Naive B cell (primary cell): Measurements from ENCODE around the gene CCDC57. TPM values are rescaled to one million over a fixed set of nuclear protein-coding genes. Genes with fewer than 3 reads are reported as not detected.

ENCODE experiments used
- ATAC-seq, 2 donors: fragments of 150-1000 bp; cut with Tn5 transposase; 2 replicates each; pipeline ENCODE4 v1.10.0; 2021; ENCODE audit warnings: low read depth in 2 of 2, mild to moderate bottlenecking in 2 of 2, moderate library complexity in 2 of 2
- DNase-seq: peaks from one replicate; pipeline ENCODE4 v3.0.0; 2022
- H3K27ac Mint-ChIP-seq, 6 donors: one replicate each; pipeline ENCODE4 v1.8.0; 2020 to 2022; ENCODE audit warnings: mild to moderate bottlenecking in 6 of 6, mixed read lengths in 6 of 6, moderate library complexity in 5 of 6, inconsistent platforms in 2 of 6
- H3K27me3 Mint-ChIP-seq, 3 donors: one replicate each; pipeline ENCODE4 v1.8.0; 2021 to 2022; ENCODE audit warnings: mixed read lengths in 3 of 3, mild to moderate bottlenecking in 1 of 3
- H3K36me3 Mint-ChIP-seq, 2 donors: one replicate each; pipeline ENCODE4 v1.8.0; 2020 to 2022; ENCODE audit warnings: mixed read lengths in 2 of 2, inconsistent platforms in 1 of 2, mild to moderate bottlenecking in 1 of 2
- H3K4me1 Mint-ChIP-seq, 3 donors: one replicate each; pipeline ENCODE4 v1.8.0; 2020 to 2022; ENCODE audit warnings: mixed read lengths in 3 of 3, inconsistent platforms in 1 of 3, mild to moderate bottlenecking in 1 of 3, moderate library complexity in 1 of 3
- H3K4me3 Mint-ChIP-seq, 8 donors: one replicate each; pipeline ENCODE4 v1.8.0; 2020 to 2022; ENCODE audit warnings: mild to moderate bottlenecking in 8 of 8, mixed read lengths in 8 of 8, moderate library complexity in 8 of 8, inconsistent platforms in 2 of 8
- H3K9me3 Mint-ChIP-seq, 7 donors: one replicate each; pipeline ENCODE4 v1.8.0; 2020 to 2022; ENCODE audit warnings: mixed read lengths in 7 of 7, mild to moderate bottlenecking in 5 of 7, inconsistent platforms in 2 of 7, moderate library complexity in 1 of 7
- polyA plus RNA-seq, 6 donors: library from polyadenylated mRNA; unstranded; fragments of 300-500 nt; fragmentation: Illumina TruSeq; gene quantifications; one replicate each; pipeline ENCODE4 v1.2.3, GENCODE V29; 2021; ENCODE audit warnings: low read depth in 6 of 6

Gene CCDC57
- polyA plus RNA-seq, 6 donors from 2014 or later: 15.9 to 31.8 (median 26.5) TPM

DNA sequence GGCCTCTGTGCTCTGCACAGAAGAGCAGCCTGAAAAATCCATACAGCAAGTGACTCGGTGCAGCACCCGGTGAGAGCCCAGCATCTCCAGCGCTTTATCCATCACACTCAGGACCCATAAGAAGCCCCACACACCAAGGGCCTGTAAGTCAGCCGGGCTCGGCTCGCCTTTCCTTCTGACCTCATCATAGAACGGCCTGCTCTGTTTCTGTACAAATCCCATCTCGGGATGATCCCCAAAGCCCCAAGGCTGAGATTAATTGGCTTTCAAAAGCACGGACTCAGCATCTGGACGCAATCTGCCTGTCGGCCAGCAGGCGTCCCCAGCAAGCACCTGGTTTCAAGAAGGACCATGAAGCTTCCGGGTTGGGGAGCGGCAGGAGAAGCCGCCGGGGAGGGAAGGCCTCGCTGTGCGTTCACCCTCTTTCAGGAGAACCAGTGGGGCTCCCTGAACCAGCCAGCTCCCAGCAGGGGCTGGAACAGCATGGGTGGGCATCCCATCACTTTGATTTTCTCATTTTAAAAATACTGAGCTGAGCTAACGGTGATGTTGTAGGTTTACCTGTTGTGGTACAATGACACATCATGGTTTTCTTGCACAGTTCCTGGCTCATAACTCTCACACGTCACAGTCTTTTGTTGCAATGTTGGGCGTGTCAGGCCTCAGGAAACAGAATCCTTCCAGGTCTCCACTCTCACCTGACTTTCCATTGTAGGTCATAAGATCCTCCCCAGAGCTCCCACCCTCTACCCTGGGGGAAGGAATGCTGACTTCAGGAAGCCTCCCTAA lies 6.7 kb downstream of the CCDC57 start:
- peak overlapping the region; percentile 44 to 94 (median 91) for H3K27ac Mint-ChIP-seq
- H3K9me3 Mint-ChIP-seq: no peaks in the 10 kb centered on the region
- no peaks in the 10 kb centered on the region for H3K36me3 Mint-ChIP-seq
- no peaks in the 10 kb centered on the region for H3K27me3 Mint-ChIP-seq
- peak overlapping the region in 7 of 8 donors; percentile 32 to 67 (median 63) for H3K4me3 Mint-ChIP-seq
- peaks cover 7 to 19% (median 16%) of the 10 kb centered on the region in 3 donors for H3K4me1 Mint-ChIP-seq
- ATAC-seq (peak; percentile 93 to 94), DNase-seq (peak; percentile 76)

DNA sequence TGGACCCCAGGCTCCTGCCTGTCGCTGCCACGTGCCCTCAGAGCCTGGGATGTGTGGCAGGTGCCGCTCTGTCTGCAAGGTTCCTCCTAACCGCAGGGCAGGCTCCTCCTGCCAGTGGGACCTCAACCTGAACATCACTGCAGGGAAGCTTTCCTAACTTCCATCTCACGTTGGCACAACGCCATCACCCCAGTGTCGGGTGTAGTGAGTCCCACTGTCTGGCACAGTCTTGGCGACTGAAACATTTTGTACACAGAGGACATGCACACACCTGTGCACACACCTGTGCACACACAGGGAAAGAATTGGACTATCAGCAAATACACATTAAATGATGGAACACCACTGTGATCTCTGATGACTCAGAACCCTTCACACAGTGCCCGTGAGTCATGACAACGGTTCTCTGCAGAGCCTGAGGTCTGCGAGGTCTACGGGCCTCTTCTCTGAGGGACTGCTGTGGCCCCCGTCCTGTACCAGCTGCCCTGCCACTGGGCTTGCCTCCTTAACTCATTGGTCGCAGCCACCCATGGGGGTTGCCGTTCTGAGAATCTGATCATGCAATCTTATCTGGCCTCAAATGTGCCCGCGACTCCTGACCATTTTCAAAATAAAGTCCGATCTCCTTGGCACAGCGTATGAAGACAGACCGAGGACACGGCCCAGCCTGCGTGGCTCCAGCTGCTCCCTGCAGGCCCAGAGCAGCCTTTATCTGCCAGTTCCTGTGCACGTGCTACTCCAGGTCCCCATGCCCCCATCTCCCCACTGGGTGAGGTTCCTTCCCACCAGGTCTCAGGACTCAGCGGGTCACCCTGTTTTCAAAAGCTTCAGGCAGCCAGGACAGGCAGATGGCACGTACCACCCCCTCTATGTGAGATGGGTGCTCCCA lies 7.6 kb downstream of the CCDC57 start:
- Mint-ChIP-seq H3K36me3 (no peaks in the 10 kb centered on the region), H3K4me3 (no peak overlapping the region), H3K4me1 (peaks cover 7 to 18% (median 16%) of the 10 kb centered on the region in 3 donors), H3K9me3 (no peaks in the 10 kb centered on the region), H3K27me3 (no peaks in the 10 kb centered on the region), H3K27ac (peak overlapping the region in 3 of 6 donors; percentile 81 to 94 (median 86))
- ATAC-seq: no peak
- DNase-seq: no peak

- ATAC-seq (no peak), DNase-seq (no peak)
- Mint-ChIP-seq H3K36me3 (no peaks in the 10 kb centered on the region), H3K27me3 (no peaks in the 10 kb centered on the region), H3K27ac (no peak overlapping the region), H3K4me1 (peaks cover 7 to 16% (median 13%) of the 10 kb centered on the region in 3 donors), H3K4me3 (peak overlapping the region in 1 of 8 donors; percentile 52), H3K9me3 (no peaks in the 10 kb centered on the region)
Measured at GRCh38 chr17:82203920-82204319, 8.7 kb downstream of the CCDC57 start.

- Mint-ChIP-seq H3K4me3 (no peak overlapping the region), H3K4me1 (peaks cover 7 to 21% (median 13%) of the 10 kb centered on the region in 3 donors), H3K27ac (no peak overlapping the region), H3K36me3 (no peaks in the 10 kb centered on the region), H3K27me3 (no peaks in the 10 kb centered on the region), H3K9me3 (no peaks in the 10 kb centered on the region)
- ATAC-seq (no peak), DNase-seq (no peak)
Measured at GRCh38 chr17:82202981-82203380, 9.7 kb downstream of the CCDC57 start.

DNA sequence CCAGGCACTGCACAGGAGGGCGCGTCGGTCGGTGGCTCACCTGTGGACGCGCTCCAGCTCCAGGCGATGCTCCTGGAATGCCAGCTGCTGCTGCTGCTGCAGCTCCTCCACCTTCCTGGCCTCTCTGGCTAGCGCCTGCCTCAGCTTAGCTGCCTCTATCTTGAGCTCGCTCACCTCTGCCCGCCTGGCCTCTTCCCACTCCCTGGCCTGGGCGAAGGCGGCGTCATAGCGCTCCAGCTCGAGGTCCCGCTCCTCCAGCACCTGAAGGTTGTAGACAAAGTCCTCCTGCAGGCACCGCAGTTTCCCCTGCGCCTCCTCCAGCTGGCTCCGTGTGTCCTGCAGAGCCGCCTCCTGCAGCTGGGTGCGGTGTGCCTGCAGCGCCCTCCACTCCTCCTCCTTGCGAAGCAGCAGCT lies 11.1 kb downstream of the CCDC57 start:
- Mint-ChIP-seq H3K27me3 (no peaks in the 10 kb centered on the region), H3K36me3 (peaks cover 0 to 1% of the 10 kb centered on the region in 2 donors), H3K9me3 (no peaks in the 10 kb centered on the region), H3K4me3 (no peak overlapping the region), H3K27ac (no peak overlapping the region), H3K4me1 (peaks cover 7 to 19% (median 11%) of the 10 kb centered on the region in 3 donors)
- DNase-seq (no peak), ATAC-seq (no peak)

DNA sequence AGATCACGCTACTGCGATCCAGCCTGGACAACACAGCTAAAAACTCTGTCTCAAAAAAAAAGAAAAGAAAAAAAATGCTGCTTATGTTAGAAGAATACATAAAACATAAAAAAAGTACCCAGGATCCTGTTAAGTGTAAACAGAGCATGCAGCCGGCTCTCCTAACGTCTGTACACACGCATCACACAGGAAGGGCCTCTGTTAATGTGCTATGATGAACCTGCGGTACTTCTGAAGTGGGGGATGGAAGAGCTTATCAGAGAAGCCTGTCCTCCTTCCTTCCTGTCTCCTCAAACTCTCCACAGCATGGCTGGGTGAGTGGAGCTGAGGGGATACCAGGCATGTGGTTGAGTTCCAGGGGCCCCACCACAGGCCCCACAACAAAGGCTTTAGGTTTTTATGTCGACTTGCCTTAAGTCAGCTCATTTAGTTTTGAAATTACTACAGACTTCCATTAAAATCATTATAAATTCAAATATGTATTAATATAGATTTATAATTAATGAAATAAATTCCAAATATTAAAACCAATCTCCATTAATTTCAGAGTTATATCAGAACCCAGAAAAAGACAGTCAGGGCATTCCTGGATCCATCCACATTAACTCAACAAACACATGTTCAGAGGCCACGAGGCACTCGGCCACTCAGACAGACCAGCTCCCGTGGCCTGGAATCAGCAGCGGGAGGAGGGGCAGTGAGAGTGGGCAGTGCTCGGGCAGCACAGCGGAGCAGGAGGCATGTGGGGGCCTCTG lies 11.7 kb downstream of the CCDC57 start:
- peaks cover 3 to 14% (median 5%) of the 10 kb centered on the region in 3 donors for H3K4me1 Mint-ChIP-seq
- no peak for DNase-seq

GRCh38 chr17:82200135-82200534 lies 12.5 kb downstream of the CCDC57 start:
- DNase-seq (no peak), ATAC-seq (no peak)

More for the DNA sequence above, 11.7 kb downstream of the CCDC57 start:
- H3K36me3 Mint-ChIP-seq: peaks cover 0 to 5% of the 10 kb centered on the region in 2 donors
- H3K4me3 Mint-ChIP-seq: no peak overlapping the region
- no peaks in the 10 kb centered on the region for H3K9me3 Mint-ChIP-seq
- no peaks in the 10 kb centered on the region for H3K27me3 Mint-ChIP-seq
- no peak for ATAC-seq
- H3K27ac Mint-ChIP-seq: no peak overlapping the region

DNA sequence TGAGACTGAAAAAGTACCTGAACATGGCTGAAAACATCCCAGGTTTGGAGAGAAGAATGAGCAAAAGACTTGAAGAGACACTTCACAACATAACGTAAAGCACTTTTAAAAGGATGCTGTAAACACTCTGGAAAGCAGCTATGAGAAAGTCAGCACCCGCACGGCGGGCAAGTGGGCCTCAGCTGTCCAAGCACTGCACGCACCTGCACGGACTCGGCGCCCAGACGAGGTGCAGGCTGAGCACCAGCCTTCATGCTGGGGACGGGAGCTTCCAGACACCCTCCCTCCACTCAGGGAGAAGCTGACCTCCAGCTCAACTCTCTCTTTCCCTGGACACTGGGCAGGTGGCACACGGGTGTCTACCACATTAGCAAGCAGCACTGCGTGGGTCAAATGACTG lies 13.1 kb downstream of the CCDC57 start:
- Mint-ChIP-seq H3K9me3 (no peaks in the 10 kb centered on the region), H3K4me3 (no peak overlapping the region), H3K36me3 (peaks cover 0 to 5% of the 10 kb centered on the region in 2 donors), H3K4me1 (peaks cover 0 to 7% (median 0%) of the 10 kb centered on the region in 3 donors), H3K27ac (no peak overlapping the region), H3K27me3 (no peaks in the 10 kb centered on the region)
- ATAC-seq (no peak), DNase-seq (no peak)

More at GRCh38 chr17:82200135-82200534, 12.5 kb downstream of the CCDC57 start:
- no peak overlapping the region for H3K4me3 Mint-ChIP-seq
- H3K4me1 Mint-ChIP-seq: peaks cover 0 to 7% (median 0%) of the 10 kb centered on the region in 3 donors
- H3K36me3 Mint-ChIP-seq: peaks cover 0 to 5% of the 10 kb centered on the region in 2 donors
- peak overlapping the region in 1 of 6 donors; percentile 58 for H3K27ac Mint-ChIP-seq
- H3K27me3 Mint-ChIP-seq: no peaks in the 10 kb centered on the region
- no peaks in the 10 kb centered on the region for H3K9me3 Mint-ChIP-seq

GRCh38 chr17:82198092-82198491 lies 14.6 kb downstream of the CCDC57 start:
- peak in 1 of 2 donors; percentile 28 for ATAC-seq
- no peaks in the 10 kb centered on the region for H3K9me3 Mint-ChIP-seq
- H3K4me1 Mint-ChIP-seq: peaks cover 0 to 10% (median 0%) of the 10 kb centered on the region in 3 donors
- H3K4me3 Mint-ChIP-seq: no peak overlapping the region
- no peak for DNase-seq
- H3K27me3 Mint-ChIP-seq: no peaks in the 10 kb centered on the region
- H3K36me3 Mint-ChIP-seq: peaks cover 6 to 9% of the 10 kb centered on the region in 2 donors
- no peak overlapping the region for H3K27ac Mint-ChIP-seq

DNA sequence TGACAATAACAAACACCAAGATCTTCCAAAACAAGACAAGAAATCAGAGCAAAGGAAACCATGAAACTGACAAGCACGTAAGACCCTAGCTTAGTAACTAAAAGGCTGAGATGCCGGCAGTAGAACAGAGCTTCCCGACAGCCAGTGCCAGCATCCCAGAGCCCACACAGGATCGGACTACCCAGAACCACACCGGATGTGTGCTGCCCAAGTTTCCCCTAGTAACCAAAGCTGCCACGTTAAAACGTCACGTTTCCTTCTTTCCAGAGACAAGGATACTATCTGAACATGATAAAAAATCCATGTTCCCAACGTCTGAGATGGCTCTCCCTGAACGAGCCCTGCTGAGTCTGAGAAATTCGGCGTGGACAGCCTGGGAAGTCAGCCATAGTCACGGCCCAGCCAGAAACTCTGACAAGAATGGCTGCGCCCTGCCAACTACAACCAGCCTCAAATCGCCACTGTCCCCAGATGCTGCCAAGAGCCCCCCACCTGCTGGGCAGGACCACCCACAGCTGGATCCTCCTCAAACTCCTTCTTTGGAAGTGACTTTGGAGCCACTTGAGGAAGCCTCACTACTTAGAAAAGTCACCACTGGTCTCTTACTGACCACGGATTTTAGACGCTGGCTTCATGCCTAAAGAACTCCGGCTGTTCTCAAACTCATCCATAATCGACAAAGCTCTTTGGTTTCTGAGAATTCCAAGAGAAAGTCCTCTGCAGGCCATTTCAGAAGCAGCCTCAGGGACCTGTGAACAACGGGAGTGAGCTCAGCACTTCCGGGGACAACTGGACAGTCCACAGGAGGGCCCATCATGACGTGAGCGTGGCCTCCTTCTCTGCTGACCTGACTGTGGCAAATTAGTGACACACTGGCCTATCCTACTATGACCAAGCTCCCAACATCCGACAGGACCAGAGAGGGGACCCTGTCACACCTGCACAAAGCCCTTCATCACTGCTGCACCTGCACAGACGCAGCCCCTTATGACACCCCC lies 16.7 kb downstream of the CCDC57 start:
- ATAC-seq: no peak
- H3K27ac Mint-ChIP-seq: peak overlapping the region in 1 of 6 donors; percentile 32
- H3K36me3 Mint-ChIP-seq: peaks cover 8 to 9% of the 10 kb centered on the region in 2 donors
- H3K4me1 Mint-ChIP-seq: peaks cover 0 to 10% (median 0%) of the 10 kb centered on the region in 3 donors
- H3K4me3 Mint-ChIP-seq: no peak overlapping the region
- DNase-seq: no peak
- no peaks in the 10 kb centered on the region for H3K27me3 Mint-ChIP-seq
- no peaks in the 10 kb centered on the region for H3K9me3 Mint-ChIP-seq

GRCh38 chr17:82194765-82195164 lies 17.9 kb downstream of the CCDC57 start:
- peaks cover 0 to 10% (median 0%) of the 10 kb centered on the region in 3 donors for H3K4me1 Mint-ChIP-seq
- no peak overlapping the region for H3K4me3 Mint-ChIP-seq
- no peaks in the 10 kb centered on the region for H3K9me3 Mint-ChIP-seq
- no peaks in the 10 kb centered on the region for H3K27me3 Mint-ChIP-seq
- DNase-seq: no peak
- ATAC-seq: no peak
- peaks cover 8 to 9% of the 10 kb centered on the region in 2 donors for H3K36me3 Mint-ChIP-seq
- H3K27ac Mint-ChIP-seq: no peak overlapping the region
